SKM-1 treated with dmso at 0.1 percent for 144 hours (cell line): ENCODE results near the gene BMPER.

Source experiments
- DNase-seq: peaks from one replicate; lab custom pipeline; 2025; ENCODE audit not compliant: unreplicated experiment; lab: John Stamatoyannopoulos, UW

The BMPER gene

GRCh38 chr7:33964417-33965182 lies 59.3 kb downstream of the BMPER start:
- DNase-seq = no peak

- DNase-seq = no peak
Measured at GRCh38 chr7:33965183-33965744, 59.9 kb downstream of the BMPER start.

GRCh38 chr7:33968591-33968990 lies 63.3 kb downstream of the BMPER start:
- DNase-seq = no peak

- DNase-seq = no peak
Measured at GRCh38 chr7:33970536-33970935, 65.2 kb downstream of the BMPER start.

GRCh38 chr7:33971106-33971505 lies 65.8 kb downstream of the BMPER start:
- DNase-seq = no peak

GRCh38 chr7:33973231-33974015 lies 68.1 kb downstream of the BMPER start:
- DNase-seq = no peak

GRCh38 chr7:33979300-33979806 lies 74.0 kb downstream of the BMPER start:
- no peak for DNase-seq

- no peak for DNase-seq
Measured at GRCh38 chr7:33979807-33980355, 74.5 kb downstream of the BMPER start.

GRCh38 chr7:33981226-33981625 lies 75.9 kb downstream of the BMPER start:
- no peak for DNase-seq

- DNase-seq = no peak
Measured at GRCh38 chr7:33981671-33982424, 76.5 kb downstream of the BMPER start.

- no peak for DNase-seq
Measured at GRCh38 chr7:33982425-33982786, 77.1 kb downstream of the BMPER start.

GRCh38 chr7:33986451-33986850 lies 81.1 kb downstream of the BMPER start:
- no peak for DNase-seq

- no peak for DNase-seq
Measured at GRCh38 chr7:33986951-33987947, 81.9 kb downstream of the BMPER start.

GRCh38 chr7:33996899-33997298 lies 91.6 kb downstream of the BMPER start:
- DNase-seq = no peak

GRCh38 chr7:33998476-33998875 lies 93.1 kb downstream of the BMPER start:
- DNase-seq = no peak

GRCh38 chr7:34011017-34011695 lies 105.8 kb downstream of the BMPER start:
- DNase-seq = no peak

- no peak for DNase-seq
Measured at GRCh38 chr7:34011696-34012095, 106.4 kb downstream of the BMPER start.

GRCh38 chr7:34013421-34013820 lies 108.1 kb downstream of the BMPER start:
- no peak for DNase-seq

GRCh38 chr7:34015651-34016050 lies 110.3 kb downstream of the BMPER start:
- no peak for DNase-seq
